H9 (cell line): ENCODE measurements around the gene MRAP. TPM values are rescaled to one million over a fixed set of nuclear protein-coding genes. Genes with fewer than 3 reads are reported as not detected.

Experiments
- DNase-seq: peaks from one replicate; pipeline ENCODE4 v3.0.0-alpha.2; 2017
- H2AFZ ChIP-seq: one replicate; pipeline ENCODE4 v1.6.1; 2013; ENCODE audit warnings: mild to moderate bottlenecking, low read length, control low read depth, moderate library complexity
- H2AK5ac ChIP-seq: 2 replicates; pipeline ENCODE4 v1.6.1; 2013; ENCODE audit warnings: low read length, control low read depth, mixed read lengths; ENCODE audit not compliant: insufficient read length
- H2BK120ac ChIP-seq: one replicate; pipeline ENCODE4 v1.6.1; 2013; ENCODE audit warnings: low read depth, mild to moderate bottlenecking, low read length, control low read depth, inconsistent platforms; ENCODE audit not compliant: poor library complexity, severe bottlenecking
- H2BK12ac ChIP-seq: 2 replicates; pipeline ENCODE4 v1.6.1; 2013; ENCODE audit warnings: low read length, control low read depth, mixed read lengths, low read depth; ENCODE audit not compliant: insufficient read length
- H2BK15ac ChIP-seq: 2 replicates; pipeline ENCODE4 v1.6.1; 2013; ENCODE audit warnings: low read depth, low read length, control low read depth
- H2BK20ac ChIP-seq: one replicate; pipeline ENCODE4 v1.6.1; 2013; ENCODE audit warnings: low read depth, mild to moderate bottlenecking, low read length, control low read depth, inconsistent platforms; ENCODE audit not compliant: poor library complexity, severe bottlenecking
- H2BK5ac ChIP-seq: 2 replicates; pipeline ENCODE4 v1.6.1; 2013; ENCODE audit warnings: low read length, control low read depth, mixed read lengths; ENCODE audit not compliant: insufficient read length
- H3K14ac ChIP-seq: 2 replicates; pipeline ENCODE4 v1.6.1; 2013; ENCODE audit warnings: low read length, control low read depth; ENCODE audit not compliant: insufficient read depth
- H3K18ac ChIP-seq: 2 replicates; pipeline ENCODE4 v1.6.1; 2013; ENCODE audit warnings: low read depth, mild to moderate bottlenecking, mixed read lengths, low read length, control low read depth; ENCODE audit not compliant: insufficient read length
- H3K23ac ChIP-seq: 2 replicates; pipeline ENCODE4 v1.6.1; 2013; ENCODE audit warnings: low read length, control low read depth, mixed read lengths, low read depth; ENCODE audit not compliant: insufficient read length
- H3K23me2 ChIP-seq: 2 replicates; pipeline ENCODE4 v1.6.1; 2013; ENCODE audit warnings: low read depth, mild to moderate bottlenecking, mixed read lengths, low read length, control low read depth; ENCODE audit not compliant: insufficient read length, poor library complexity, severe bottlenecking
- H3K27ac ChIP-seq: 2 replicates; pipeline ENCODE4 v1.5.1; 2013; ENCODE audit warnings: low read length, control low read depth, mixed read lengths, low read depth; ENCODE audit not compliant: insufficient read length
- H3K27me3 ChIP-seq: 2 replicates; pipeline ENCODE4 v1.6.1; 2013; ENCODE audit warnings: low read length, control low read depth, inconsistent platforms; ENCODE audit not compliant: insufficient read depth
- H3K4ac ChIP-seq: 2 replicates; pipeline ENCODE4 v1.6.1; 2013; ENCODE audit warnings: low read depth, mild to moderate bottlenecking, control low read depth, inconsistent platforms, low read length, moderate library complexity
- H3K4me1 ChIP-seq: 2 replicates; pipeline ENCODE4 v1.6.1; 2013; ENCODE audit warnings: low read length, control low read depth, inconsistent platforms; ENCODE audit not compliant: insufficient read depth
- H3K4me2 ChIP-seq: 2 replicates; pipeline ENCODE4 v1.6.1; 2013; ENCODE audit warnings: low read length, control low read depth, mixed read lengths; ENCODE audit not compliant: insufficient read length, insufficient read depth
- H3K56ac ChIP-seq: 2 replicates; pipeline ENCODE4 v1.6.1; 2013; ENCODE audit warnings: low read depth, mild to moderate bottlenecking, mixed read lengths, low read length, control low read depth; ENCODE audit not compliant: insufficient read length
- H3K79me1 ChIP-seq: 2 replicates; pipeline ENCODE4 v1.6.1; 2013; ENCODE audit warnings: low read depth, mild to moderate bottlenecking, moderate library complexity, low read length, control low read depth, inconsistent platforms; ENCODE audit not compliant: insufficient read depth, poor library complexity, severe bottlenecking
- H3K79me2 ChIP-seq: 2 replicates; pipeline ENCODE4 v1.6.1; 2013; ENCODE audit warnings: low read length, control low read depth, inconsistent platforms; ENCODE audit not compliant: insufficient read depth
- H3K9ac ChIP-seq: 2 replicates; pipeline ENCODE4 v1.6.1; 2013; ENCODE audit warnings: low read length, control low read depth, mixed read lengths; ENCODE audit not compliant: insufficient read length; ENCODE audit errors: extremely low read depth
- H3K9me3 ChIP-seq: one replicate; pipeline ENCODE4 v1.6.1; 2013; ENCODE audit warnings: low read depth, low read length, inconsistent platforms; ENCODE audit not compliant: control insufficient read depth
- H3T11ph ChIP-seq: one replicate; pipeline ENCODE4 v1.6.1; 2013; ENCODE audit warnings: mild to moderate bottlenecking, low read length, control low read depth, inconsistent platforms
- H4K20me1 ChIP-seq: one replicate; pipeline ENCODE4 v1.6.1; 2013; ENCODE audit not compliant: control insufficient read depth, insufficient read length, insufficient read depth
- H4K5ac ChIP-seq: 2 replicates; pipeline ENCODE4 v1.6.1; 2013; ENCODE audit warnings: low read depth, mild to moderate bottlenecking, mixed read lengths, low read length, control low read depth; ENCODE audit not compliant: insufficient read length
- H4K8ac ChIP-seq: replicated peaks from 2 replicates; pipeline ENCODE4 v1.6.1; 2013; ENCODE audit warnings: low read length, control low read depth, mixed read lengths, low read depth; ENCODE audit not compliant: insufficient read length
- H4K91ac ChIP-seq: 2 replicates; pipeline ENCODE4 v1.6.1; 2013; ENCODE audit warnings: low read depth, mild to moderate bottlenecking, moderate library complexity, mixed read lengths, low read length, control low read depth; ENCODE audit not compliant: insufficient read length
- H3K27ac Mint-ChIP-seq, 3 experiments: 2 replicates in 2 of 3; 3 replicates in 1 of 3; pipeline ENCODE4 v1.8.0; 2020 to 2021; ENCODE audit warnings: mixed read lengths in 3 of 3, mild to moderate bottlenecking in 1 of 3, moderate library complexity in 1 of 3
- H3K27me3 Mint-ChIP-seq: 2 replicates; pipeline ENCODE4 v1.8.0; 2021; ENCODE audit warnings: low read depth, mild to moderate bottlenecking, moderate library complexity, mixed read lengths
- H3K36me3 Mint-ChIP-seq, 3 experiments: 2 replicates in 2 of 3; 3 replicates in 1 of 3; pipeline ENCODE4 v1.8.0; 2020 to 2021; ENCODE audit warnings: low read depth in 3 of 3, mixed read lengths in 3 of 3; ENCODE audit not compliant: insufficient read depth in 1 of 3
- H3K4me1 Mint-ChIP-seq, 2 experiments: 2 replicates each; pipeline ENCODE4 v1.8.0; 2020; ENCODE audit warnings: mixed read lengths in 2 of 2
- H3K4me3 Mint-ChIP-seq, 2 experiments: 2 replicates in 1 of 2; 3 replicates in 1 of 2; pipeline ENCODE4 v1.8.0; 2020 to 2021; ENCODE audit warnings: mild to moderate bottlenecking in 2 of 2, mixed read lengths in 2 of 2, moderate library complexity in 1 of 2
- H3K9me3 Mint-ChIP-seq, 2 experiments: 2 replicates in 1 of 2; 3 replicates in 1 of 2; pipeline ENCODE4 v1.8.0; 2020; ENCODE audit warnings: mild to moderate bottlenecking in 2 of 2, mixed read lengths in 2 of 2, moderate library complexity in 1 of 2
- CTCF ChIP-seq: fragments of 200-600 bp; sonication (generic); conservative IDR thresholded peaks from 3 replicates; pipeline ENCODE4 v1.8.0; 2021; ENCODE audit warnings: antibody characterized with exemption, mild to moderate bottlenecking
- WGBS: extraction: QIAGEN DNeasy Blood & Tissue Kit; methylation state at CpG from one replicate; pipeline ENCODE4 v1.1.7; 2013; ENCODE audit warnings: missing lambda C conversion rate, low lambda C conversion rate, mixed read lengths; ENCODE audit not compliant: insufficient read length; ENCODE audit errors: extremely low coverage; 5-methylcytosine and 5-hydroxymethylcytosine counted together
- total RNA-seq: library from RNA; stranded (reverse); gene quantifications from 2 replicates; pipeline ENCODE4 v1.2.1, GENCODE V29; 2021

The MRAP gene
- total RNA-seq, 1 experiment from 2014 or later = not detected

DNA sequence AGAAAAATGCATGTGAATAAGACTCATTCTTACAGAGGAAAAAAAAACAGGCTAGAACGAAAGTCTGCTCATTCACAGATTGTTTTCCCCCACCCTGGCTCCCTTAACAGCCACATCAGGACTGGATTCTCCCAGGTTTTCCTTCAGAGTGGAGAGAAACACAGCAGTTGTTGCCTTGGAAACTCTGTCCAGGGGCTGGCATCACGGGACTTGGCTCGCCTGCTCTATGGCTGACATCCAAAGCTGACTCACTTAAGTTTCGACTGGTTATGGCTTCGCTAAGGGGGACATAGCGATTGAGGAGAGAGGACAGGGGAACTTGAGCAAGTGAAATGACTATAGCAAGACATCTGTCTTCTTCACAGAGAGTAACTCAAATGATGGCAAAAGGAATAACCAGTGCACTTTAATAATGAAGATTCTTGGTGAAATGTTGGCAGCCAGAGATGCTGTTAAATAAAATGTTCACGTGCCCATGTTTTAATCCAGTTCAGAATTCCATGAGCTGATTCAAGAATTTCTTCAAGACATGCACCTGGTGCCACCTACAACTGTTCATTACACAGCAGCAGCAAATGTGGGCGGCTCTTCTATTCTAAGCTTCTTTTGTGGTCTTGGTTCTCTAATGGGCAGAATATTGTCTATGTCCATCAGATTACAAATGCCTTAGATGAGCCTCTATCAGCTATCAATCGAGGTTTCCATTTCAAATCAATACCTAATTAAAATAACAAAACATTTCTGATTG is 41.6 kb upstream of the MRAP start:
- H3K27me3 ChIP-seq = no peaks in the 10 kb centered on the region
- Mint-ChIP-seq H3K4me3 (no peak overlapping the region), H3K36me3 (no peaks in the 10 kb centered on the region), H3K27me3 (no peaks in the 10 kb centered on the region), H3K27ac (no peak overlapping the region), H3K4me1 (peaks cover 4 to 5% of the 10 kb centered on the region in 2 experiments; a peak in 3 of 4 replicates), H3K9me3 (no peaks in the 10 kb centered on the region)
- H3K23me2 ChIP-seq = no peaks in the 10 kb centered on the region
- H3K79me2 ChIP-seq = 0 out of 2 replicates have a peak, but pooled peaks cover 2% of the 10 kb centered on the region
- no peak overlapping the region for H3K4ac ChIP-seq
- H3K4me1 ChIP-seq = no peaks in the 10 kb centered on the region
- H4K8ac ChIP-seq = no peak overlapping the region
- no peak overlapping the region for H3K56ac ChIP-seq
- no peak overlapping the region for H2BK120ac ChIP-seq
- no peak overlapping the region for H3K23ac ChIP-seq
- no peak overlapping the region for H3K18ac ChIP-seq
- no peak overlapping the region for H4K91ac ChIP-seq
- no peaks in the 10 kb centered on the region for H3K79me1 ChIP-seq
- H3K4me2 ChIP-seq = no peak overlapping the region
- no peak for TF ChIP-seq CTCF
- no peaks in the 10 kb centered on the region for H4K20me1 ChIP-seq
- H3T11ph ChIP-seq = no peak overlapping the region
- H3K27ac ChIP-seq = no peak overlapping the region
- no peak overlapping the region for H2BK5ac ChIP-seq
- 0 out of 2 replicates have a peak overlapping the region, but pooled peaks have one; percentile 29 for H3K14ac ChIP-seq
- H2BK15ac ChIP-seq = no peak overlapping the region
- no peak overlapping the region for H2AK5ac ChIP-seq
- no peak overlapping the region for H2AFZ ChIP-seq
- H3K9me3 ChIP-seq = no peaks in the 10 kb centered on the region
- H3K9ac ChIP-seq = no peak overlapping the region
- no CpG with 5 or more reads among the region's 9 CpGs for WGBS
- DNase-seq = no peak
- H4K5ac ChIP-seq = no peak overlapping the region
- no peak overlapping the region for H2BK20ac ChIP-seq
- H2BK12ac ChIP-seq = no peak overlapping the region
